PFSK-1 (cell line): ENCODE data around the gene KIF12.

Source experiments
- FOXP2 ChIP-seq: optimal IDR thresholded peaks from 2 replicates; pipeline ENCODE3; 2011; ENCODE audit warnings: borderline replicate concordance, control low read depth, inconsistent platforms; ENCODE audit not compliant: insufficient read depth; ENCODE audit errors: extremely low read length, extremely low read depth
- POLR2AphosphoS5 ChIP-seq: IDR thresholded peaks from 2 replicates; pipeline ENCODE4 v1.6.1; 2012; ENCODE audit warnings: low read depth, mild to moderate bottlenecking, control low read depth, low read length, moderate library complexity
- SIN3A ChIP-seq: IDR thresholded peaks from 2 replicates; pipeline ENCODE4 v1.6.1; 2012; ENCODE audit warnings: mild to moderate bottlenecking, low read length, moderate library complexity, borderline replicate concordance; ENCODE audit not compliant: insufficient read depth
- TAF1 ChIP-seq: IDR thresholded peaks from 2 replicates; pipeline ENCODE4 v1.6.1; 2012; ENCODE audit warnings: low read length, control low read depth, borderline replicate concordance; ENCODE audit not compliant: insufficient read depth
- TF ChIP-seq, protein P1 (sequence below), 2 experiments: IDR thresholded peaks; 2 replicates each; pipeline versions ENCODE4 v1.6.1 to v1.8.0; 2011 to 2012; ENCODE audit warnings: low read depth in 2 of 2, low read length in 2 of 2, control low read depth in 1 of 2, inconsistent platforms in 1 of 2, mild to moderate bottlenecking in 1 of 2, moderate library complexity in 1 of 2; ENCODE audit not compliant: insufficient read depth in 1 of 2

Gene KIF12

DNA sequence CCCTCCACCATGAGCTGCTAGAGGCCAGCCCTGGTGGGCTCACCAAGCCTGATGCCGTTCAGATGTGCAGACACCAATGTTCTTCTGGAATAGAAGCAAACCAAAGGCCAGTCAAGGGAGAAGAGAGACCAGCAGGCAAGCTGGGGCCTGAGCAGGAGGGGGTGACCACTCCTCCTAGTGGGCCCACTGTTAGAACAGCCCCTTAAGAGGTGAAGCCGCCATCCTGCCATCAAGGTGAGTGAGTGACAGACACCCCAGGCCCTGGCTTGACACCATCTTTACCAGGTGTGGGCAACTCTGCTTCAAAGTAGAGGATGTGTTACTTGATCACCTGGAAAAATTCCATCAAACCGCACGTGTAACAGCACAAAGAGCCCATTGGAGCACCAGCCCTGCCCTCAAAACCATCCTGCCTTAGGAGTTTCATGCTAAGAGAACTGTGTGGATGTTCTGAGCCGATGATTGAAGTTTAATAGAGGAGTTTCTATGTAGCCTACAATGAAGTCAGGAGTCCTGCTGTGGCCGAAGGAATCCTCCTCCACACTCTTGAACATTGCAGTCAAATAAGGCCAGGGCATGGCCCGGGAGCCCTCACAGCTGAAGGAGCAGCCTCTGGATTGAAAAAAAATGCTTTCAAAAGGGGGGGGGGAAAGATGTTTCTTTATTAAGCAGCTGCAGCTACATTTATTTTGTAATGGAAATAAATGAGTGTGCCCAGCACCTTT is 41.8 kb downstream of the KIF12 start:
- TF ChIP-seq POLR2AphosphoS5 (no peak), FOXP2 (no peak), SIN3A (no peak), TAF1 (no peak)
- TF ChIP-seq, protein P1, sequence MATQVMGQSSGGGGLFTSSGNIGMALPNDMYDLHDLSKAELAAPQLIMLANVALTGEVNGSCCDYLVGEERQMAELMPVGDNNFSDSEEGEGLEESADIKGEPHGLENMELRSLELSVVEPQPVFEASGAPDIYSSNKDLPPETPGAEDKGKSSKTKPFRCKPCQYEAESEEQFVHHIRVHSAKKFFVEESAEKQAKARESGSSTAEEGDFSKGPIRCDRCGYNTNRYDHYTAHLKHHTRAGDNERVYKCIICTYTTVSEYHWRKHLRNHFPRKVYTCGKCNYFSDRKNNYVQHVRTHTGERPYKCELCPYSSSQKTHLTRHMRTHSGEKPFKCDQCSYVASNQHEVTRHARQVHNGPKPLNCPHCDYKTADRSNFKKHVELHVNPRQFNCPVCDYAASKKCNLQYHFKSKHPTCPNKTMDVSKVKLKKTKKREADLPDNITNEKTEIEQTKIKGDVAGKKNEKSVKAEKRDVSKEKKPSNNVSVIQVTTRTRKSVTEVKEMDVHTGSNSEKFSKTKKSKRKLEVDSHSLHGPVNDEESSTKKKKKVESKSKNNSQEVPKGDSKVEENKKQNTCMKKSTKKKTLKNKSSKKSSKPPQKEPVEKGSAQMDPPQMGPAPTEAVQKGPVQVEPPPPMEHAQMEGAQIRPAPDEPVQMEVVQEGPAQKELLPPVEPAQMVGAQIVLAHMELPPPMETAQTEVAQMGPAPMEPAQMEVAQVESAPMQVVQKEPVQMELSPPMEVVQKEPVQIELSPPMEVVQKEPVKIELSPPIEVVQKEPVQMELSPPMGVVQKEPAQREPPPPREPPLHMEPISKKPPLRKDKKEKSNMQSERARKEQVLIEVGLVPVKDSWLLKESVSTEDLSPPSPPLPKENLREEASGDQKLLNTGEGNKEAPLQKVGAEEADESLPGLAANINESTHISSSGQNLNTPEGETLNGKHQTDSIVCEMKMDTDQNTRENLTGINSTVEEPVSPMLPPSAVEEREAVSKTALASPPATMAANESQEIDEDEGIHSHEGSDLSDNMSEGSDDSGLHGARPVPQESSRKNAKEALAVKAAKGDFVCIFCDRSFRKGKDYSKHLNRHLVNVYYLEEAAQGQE (IDR thresholded peaks at IDR 0.05; ENCODE audit: insufficient read depth in 1 of 2, low read depth in 2 of 2, low read length in 2 of 2), result no peak

DNA sequence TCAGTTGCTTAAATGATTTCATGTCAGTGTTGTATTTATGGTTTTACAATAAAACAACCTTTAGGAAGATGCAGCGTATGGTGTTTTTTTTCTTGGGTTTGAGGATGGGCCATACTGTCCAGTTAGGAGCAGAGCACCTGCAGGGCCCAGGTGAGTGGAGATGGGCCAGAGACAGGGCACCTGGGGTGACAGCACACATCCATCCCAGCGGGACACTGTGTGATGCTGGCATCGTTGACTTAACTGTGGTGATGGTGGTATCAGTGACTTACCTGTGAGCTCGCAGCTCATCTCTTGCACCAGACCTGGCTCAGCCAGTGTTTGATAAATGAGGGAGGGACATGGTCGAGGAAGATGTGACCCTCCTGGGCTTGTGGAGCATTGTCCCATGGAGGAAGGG is 42.6 kb downstream of the KIF12 start:
- TF ChIP-seq SIN3A (no peak), POLR2AphosphoS5 (no peak)

DNA sequence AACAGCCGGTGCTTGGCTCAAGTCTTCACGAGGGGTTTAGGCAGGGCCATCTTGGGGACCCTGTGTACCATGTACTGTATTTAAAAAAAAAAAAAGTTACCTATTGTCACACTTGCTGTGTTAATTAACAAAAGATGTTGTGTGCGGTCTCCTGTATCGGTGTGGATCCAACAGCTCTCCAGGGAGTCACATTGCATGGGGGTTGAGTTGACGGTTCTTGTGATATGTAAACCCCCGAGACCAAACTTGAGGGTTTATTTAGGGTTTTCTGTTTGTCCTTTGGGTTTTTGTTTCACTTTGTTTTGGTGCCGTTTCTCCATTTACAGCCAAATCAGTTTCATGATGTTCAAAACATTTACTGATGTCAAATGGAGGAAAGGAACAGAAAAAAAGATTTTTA is 43.2 kb downstream of the KIF12 start:
- no peak for TF ChIP-seq POLR2AphosphoS5
- TF ChIP-seq, protein P1 (IDR thresholded peaks at IDR 0.05; ENCODE audit: insufficient read depth in 1 of 2, low read depth in 2 of 2, low read length in 2 of 2), result no peak
- no peak for TF ChIP-seq TAF1
- TF ChIP-seq FOXP2, result no peak
- TF ChIP-seq SIN3A, result no peak

DNA sequence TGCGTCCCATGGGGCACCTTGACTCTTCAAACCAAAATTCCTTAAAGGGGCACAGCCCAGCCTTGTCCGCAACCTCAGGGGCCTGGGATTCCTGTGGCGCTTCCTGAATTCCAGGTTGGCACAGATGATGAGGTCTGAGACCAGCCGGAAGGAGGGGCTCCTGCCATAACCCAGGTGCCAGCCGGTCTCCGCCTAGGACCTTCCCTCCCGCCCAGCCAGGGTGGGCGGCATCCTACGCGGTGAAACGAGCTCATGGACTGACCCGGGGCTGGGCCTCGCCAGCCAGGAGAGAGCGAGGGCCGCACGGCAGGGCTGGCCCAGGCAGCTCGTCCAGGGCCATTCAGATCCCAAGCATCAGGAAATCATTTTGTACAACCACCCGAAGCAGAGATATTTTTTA is 44.0 kb downstream of the KIF12 start:
- TF ChIP-seq, protein P1 (IDR thresholded peaks at IDR 0.05; ENCODE audit: insufficient read depth in 1 of 2, low read depth in 2 of 2, low read length in 2 of 2), result no peak
- TF ChIP-seq FOXP2 (no peak), POLR2AphosphoS5 (no peak), TAF1 (no peak), SIN3A (no peak)

DNA sequence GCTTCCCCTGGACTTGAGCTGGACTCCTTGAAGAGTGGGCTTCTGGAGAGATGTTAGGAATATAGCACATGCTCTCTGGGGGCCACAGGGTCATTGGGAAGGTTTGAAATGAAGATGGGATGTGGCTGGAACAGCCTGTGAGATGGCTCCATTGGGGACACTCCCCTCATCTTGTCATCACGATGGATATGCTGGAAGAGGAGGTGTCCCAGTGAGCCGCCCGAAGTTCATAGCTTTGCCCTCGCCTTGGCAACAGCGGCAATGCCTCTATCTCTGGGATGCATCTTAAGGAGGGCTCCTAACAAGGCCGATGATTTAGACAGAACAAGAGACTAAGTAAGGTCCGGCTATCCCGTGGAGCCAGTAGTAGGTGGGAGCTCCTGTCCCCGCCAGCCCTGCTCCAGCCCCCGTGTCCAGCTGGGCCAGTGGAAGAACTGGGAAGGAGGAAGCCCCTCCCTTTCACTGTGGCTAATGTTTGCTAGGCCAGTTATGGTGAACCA is 44.9 kb downstream of the KIF12 start:
- no peak for TF ChIP-seq FOXP2
- no peak for TF ChIP-seq POLR2AphosphoS5
- TF ChIP-seq TAF1, result no peak
- no peak for TF ChIP-seq SIN3A
- TF ChIP-seq, protein P1 (IDR thresholded peaks at IDR 0.05; ENCODE audit: insufficient read depth in 1 of 2, low read depth in 2 of 2, low read length in 2 of 2), result no peak
